ENCODE data around the gene EDNRA. TPM values are rescaled to one million over a fixed set of nuclear protein-coding genes. Genes with fewer than 3 reads are reported as not detected.

The EDNRA gene
- total RNA-seq, 1 experiment from 2014 or later: 0.13 TPM

GRCh38 chr4:147571036-147571770 lies 90.3 kb downstream of the EDNRA start:
- ChIA-PET POLR2A (no interaction called here), CTCF (no interaction called here)
- no peaks in the 10 kb centered on the region for H3K27me3 ChIP-seq (ENCODE audit: control insufficient read depth, insufficient read depth, low read length)
- no TSS peak for BruUV-seq (replicated peaks)
- no peak overlapping the region for H3K27ac ChIP-seq (ENCODE audit: low read length)
- TF ChIP-seq REST (IDR thresholded peaks at IDR 0.05; ENCODE audit: insufficient read depth in 1 of 2, low read depth in 2 of 2, low read length in 1 of 2) (no peak), SIN3A (IDR thresholded peaks at IDR 0.05; ENCODE audit: borderline replicate concordance, insufficient read depth, low read depth, low read length) (no peak), POLR2AphosphoS5 (IDR thresholded peaks at IDR 0.05; ENCODE audit: low read depth, low read length) (no peak), TCF7L2 (IDR thresholded peaks at IDR 0.05; ENCODE audit: low read depth, low read length) (no peak), CTCF (IDR thresholded peaks at IDR 0.05) (no peak)
- H3K4me1 ChIP-seq (ENCODE audit: control insufficient read depth, insufficient read depth, low read length): no peaks in the 10 kb centered on the region
- ATAC-seq (no peak), DNase-seq (ENCODE audit: low read depth, low spot score) (no peak)
- no peak overlapping the region for H3K4me3 ChIP-seq (ENCODE audit: low read depth in 2 of 2, low read length in 2 of 2)
- H3K9me3 ChIP-seq (ENCODE audit: control insufficient read depth, insufficient read depth, low read depth, low read length): no peaks in the 10 kb centered on the region
- in situ Hi-C loops (cut with HindIII; ENCODE audit: low pct_unique_long_range_greater_than_20kb, low sequenced_read_pairs): no loop called here
- intact Hi-C loops (cut with micrococcal nuclease; ENCODE audit: unreplicated experiment): no loop called here
- H3K36me3 ChIP-seq (ENCODE audit: control insufficient read depth, insufficient read depth, low read length): no peaks in the 10 kb centered on the region

GRCh38 chr4:147576084-147576483 lies 95.2 kb downstream of the EDNRA start:
- Histone ChIP-seq H3K4me1 (ENCODE audit: control insufficient read depth, insufficient read depth, low read length) (no peaks in the 10 kb centered on the region), H3K27ac (ENCODE audit: low read length) (no peak overlapping the region), H3K4me3 (ENCODE audit: low read depth in 2 of 2, low read length in 2 of 2) (no peak overlapping the region), H3K27me3 (ENCODE audit: control insufficient read depth, insufficient read depth, low read length) (no peaks in the 10 kb centered on the region), H3K36me3 (ENCODE audit: control insufficient read depth, insufficient read depth, low read length) (no peaks in the 10 kb centered on the region), H3K9me3 (ENCODE audit: control insufficient read depth, insufficient read depth, low read depth, low read length) (no peaks in the 10 kb centered on the region)
- TF ChIP-seq CTCF (IDR thresholded peaks at IDR 0.05): no peak
- TF ChIP-seq TCF7L2 (IDR thresholded peaks at IDR 0.05; ENCODE audit: low read depth, low read length): no peak
- no peak for TF ChIP-seq REST (IDR thresholded peaks at IDR 0.05; ENCODE audit: insufficient read depth in 1 of 2, low read depth in 2 of 2, low read length in 1 of 2)
- no peak for TF ChIP-seq POLR2AphosphoS5 (IDR thresholded peaks at IDR 0.05; ENCODE audit: low read depth, low read length)
- no peak for TF ChIP-seq SIN3A (IDR thresholded peaks at IDR 0.05; ENCODE audit: borderline replicate concordance, insufficient read depth, low read depth, low read length)
- intact Hi-C loops (cut with micrococcal nuclease; ENCODE audit: unreplicated experiment): no loop called here
- ATAC-seq: no peak
- ChIA-PET POLR2A (no interaction called here), CTCF (no interaction called here)
- DNase-seq (ENCODE audit: low read depth, low spot score): no peak
- no TSS peak for BruUV-seq (replicated peaks)
- in situ Hi-C loops (cut with HindIII; ENCODE audit: low pct_unique_long_range_greater_than_20kb, low sequenced_read_pairs): no loop called here
